GM12891 (cell line): Measurements from ENCODE around the gene SLC35G3. TPM values are rescaled to one million over a fixed set of nuclear protein-coding genes. Genes with fewer than 3 reads are reported as not detected.
"Not testable (repeated sequence)": the region's sequence is repeated elsewhere in the genome, so short reads cannot be mapped to it uniquely, and the experiment has no call there.

Source experiments
- DNase-seq: peaks from one replicate; pipeline ENCODE4 v3.0.0; 2011; ENCODE audit warnings: low spot score; ENCODE audit not compliant: insufficient read length
- FAIRE-seq: peaks from 2 replicates; lab custom pipeline; 2011; peaks lifted over from hg19 to GRCh38; lab: Jason Lieb, UNC
- PAX5 ChIP-seq: IDR thresholded peaks from 2 replicates; pipeline ENCODE4 v1.6.1; 2011; ENCODE audit warnings: low read length, moderate library complexity, mild to moderate bottlenecking; ENCODE audit not compliant: insufficient read depth, severe bottlenecking
- POLR2A ChIP-seq: IDR thresholded peaks from 2 replicates; pipeline ENCODE4 v1.6.1; 2011; ENCODE audit warnings: low read depth, low read length, control low read depth
- POLR2AphosphoS5 ChIP-seq: IDR thresholded peaks from 2 replicates; pipeline ENCODE4 v1.6.1; 2011; ENCODE audit warnings: low read depth, low read length, control low read depth
- POU2F2 ChIP-seq: IDR thresholded peaks from 2 replicates; pipeline ENCODE4 v1.6.1; 2011; ENCODE audit warnings: low read depth, mild to moderate bottlenecking, control low read depth, low read length, moderate library complexity
- SPI1 ChIP-seq: IDR thresholded peaks from 2 replicates; pipeline ENCODE4 v1.6.1; 2011; ENCODE audit warnings: low read depth, low read length, control low read depth
- TAF1 ChIP-seq: IDR thresholded peaks from 2 replicates; pipeline ENCODE4 v1.6.1; 2011; ENCODE audit warnings: low read depth, low read length, control low read depth
- polyA plus RNA-seq: library from polyadenylated mRNA; unstranded; fragments of >200 nt; gene quantifications from one replicate; pipeline ENCODE4 v1.2.1, GENCODE V29; 2012; ENCODE audit warnings: low read depth, missing spikeins, inconsistent platforms; ENCODE audit not compliant: missing spikeins

The SLC35G3 gene
- not detected for polyA plus RNA-seq

GRCh38 chr17:35194001-35194400, at the start of gene SLC35G3:
TSS of gene SLC35G3 (minus strand) at chr17:35194393. CDS start at chr17:35194307, 86 bp downstream.
- not testable (repeated sequence) for FAIRE-seq

DNA sequence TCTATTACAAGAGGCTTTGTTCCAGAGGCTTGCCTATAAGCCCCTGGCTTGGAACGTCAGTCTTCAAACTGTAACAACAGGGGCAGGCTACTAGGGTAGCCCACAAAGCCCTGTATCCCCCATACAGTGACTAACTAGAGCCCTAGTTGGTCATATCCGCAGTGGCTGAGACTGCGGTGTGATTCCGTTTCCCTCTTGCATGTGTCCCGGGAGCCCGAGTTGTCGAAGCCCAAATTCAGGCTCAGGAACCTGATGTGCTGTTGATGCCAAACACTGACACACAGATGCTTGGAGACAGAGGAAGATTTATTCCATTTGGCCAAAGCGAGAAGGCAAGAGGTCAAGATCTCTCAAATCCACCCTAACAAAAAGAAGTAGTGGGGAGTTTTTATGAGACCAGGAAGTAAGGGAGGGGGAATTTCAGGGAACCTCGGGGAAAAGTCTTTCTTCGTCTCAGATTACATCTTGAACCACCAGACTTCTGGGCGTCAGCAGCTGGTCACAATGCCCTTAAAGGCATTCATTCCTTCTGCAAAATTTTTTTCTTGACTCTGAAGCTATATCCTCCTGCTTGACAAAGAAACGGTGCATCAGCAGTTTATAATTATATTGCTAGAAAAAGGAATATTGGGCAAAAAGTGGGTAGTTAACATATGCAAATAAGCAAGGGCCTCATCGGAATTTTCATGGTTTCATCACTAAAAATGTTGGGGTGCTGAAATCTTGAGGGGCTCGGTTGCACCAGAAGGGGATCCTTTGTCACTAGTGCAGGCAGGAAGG, 49.6 kb upstream of the SLC35G3 start:
- FAIRE-seq (peak; percentile 87), DNase-seq (no peak)
- no peak for TF ChIP-seq PAX5
- TF ChIP-seq POLR2A, result peak; percentile 10; the same call in 1 of the 2 replicates
- peak; percentile 36; the same call in 1 of the 2 replicates for TF ChIP-seq POU2F2

More at GRCh38 chr17:35194001-35194400, at the start of gene SLC35G3:
- DNase-seq, result not testable (repeated sequence)

DNA sequence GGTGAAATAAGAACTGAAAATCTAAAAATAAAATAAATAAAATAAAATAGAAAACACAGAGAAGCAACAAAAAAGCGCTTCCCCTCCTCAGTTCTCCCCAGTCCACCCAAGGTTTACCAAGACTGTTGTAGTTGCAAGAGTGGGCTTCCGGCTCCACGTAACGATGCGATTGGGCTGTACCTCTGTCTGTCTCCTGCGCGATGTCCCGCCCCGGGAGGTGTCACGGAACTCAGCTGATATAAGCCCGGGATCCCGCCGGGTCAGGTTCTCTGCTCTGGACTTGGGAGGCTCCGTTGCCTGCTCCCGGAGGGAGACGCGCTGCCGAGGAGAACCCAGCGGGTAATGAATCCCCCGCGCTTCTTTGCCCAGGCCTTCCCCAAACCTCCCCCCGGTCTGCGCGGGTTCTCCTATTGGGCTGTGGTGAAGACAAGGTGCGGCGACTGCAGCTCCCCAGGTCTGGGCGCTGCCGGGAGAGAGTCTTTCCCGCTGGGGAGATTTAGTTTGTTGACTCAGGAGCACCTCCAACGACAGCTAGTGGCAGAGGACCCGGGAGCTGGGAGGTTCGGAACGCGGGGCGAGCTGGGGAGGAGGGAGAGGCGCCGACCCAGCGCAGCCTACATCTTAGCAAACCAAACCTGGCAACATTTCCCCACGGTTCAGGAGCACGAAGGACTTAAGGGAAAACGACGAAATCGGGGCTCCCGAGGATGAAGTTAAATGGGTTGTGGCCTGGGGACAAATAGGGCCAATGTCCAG, 48.8 kb upstream of the SLC35G3 start, which contains the start of gene SLFN5:
Gene SLFN5, plus strand, starts transcription at position 268 of the 756 bp plus-strand sequence. CDS start 15,619 bp downstream, outside the sequence.
- peak; percentile 79 for DNase-seq
- peak; percentile 95 for FAIRE-seq

DNA sequence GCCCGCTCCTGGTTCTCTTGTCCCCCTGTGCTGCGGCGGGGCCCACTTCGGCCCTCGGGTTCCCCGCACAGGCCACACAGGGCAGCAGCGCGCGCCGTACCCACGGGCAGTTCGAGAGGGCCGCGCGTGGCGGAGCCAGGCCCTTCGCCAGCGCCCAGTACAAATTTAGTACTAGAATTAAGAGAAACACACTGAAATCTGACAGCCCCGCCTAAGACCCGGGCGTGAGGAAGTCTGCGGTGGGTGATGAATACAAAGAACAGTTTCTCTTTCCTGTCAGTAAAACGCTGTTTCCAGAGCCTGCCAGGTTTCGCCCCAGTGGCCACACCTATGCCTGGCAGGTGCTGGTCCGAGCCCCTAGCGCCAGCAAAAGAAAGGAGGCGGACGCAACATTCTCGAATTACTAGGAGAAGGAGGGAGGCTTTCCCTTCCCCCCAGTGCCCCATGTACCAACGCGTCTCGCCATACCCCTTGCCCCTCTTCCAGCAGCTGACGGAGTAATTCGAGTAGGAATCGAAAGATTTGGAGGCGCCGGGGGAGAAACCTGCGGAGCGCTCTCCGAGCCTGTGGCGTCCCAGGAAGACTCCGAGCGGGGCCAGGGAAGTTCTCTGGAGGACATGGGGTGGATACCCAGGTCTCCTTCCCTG, 48.1 kb upstream of the SLC35G3 start:
- peak; percentile 76 for FAIRE-seq
- peak; percentile 83 for DNase-seq
- TF ChIP-seq SPI1 (peak; percentile 48), PAX5 (no peak), POU2F2 (no peak), TAF1 (no peak), POLR2AphosphoS5 (no peak)

More for the DNA sequence above, 48.8 kb upstream of the SLC35G3 start, which contains the start of gene SLFN5:
- TF ChIP-seq TAF1, result peak; percentile 68
- no peak for TF ChIP-seq SPI1
- TF ChIP-seq POLR2A, result peak; percentile 89
- peak; percentile 57; the same call in 1 of the 2 replicates for TF ChIP-seq POU2F2
- TF ChIP-seq POLR2AphosphoS5, result peak; percentile 88

DNA sequence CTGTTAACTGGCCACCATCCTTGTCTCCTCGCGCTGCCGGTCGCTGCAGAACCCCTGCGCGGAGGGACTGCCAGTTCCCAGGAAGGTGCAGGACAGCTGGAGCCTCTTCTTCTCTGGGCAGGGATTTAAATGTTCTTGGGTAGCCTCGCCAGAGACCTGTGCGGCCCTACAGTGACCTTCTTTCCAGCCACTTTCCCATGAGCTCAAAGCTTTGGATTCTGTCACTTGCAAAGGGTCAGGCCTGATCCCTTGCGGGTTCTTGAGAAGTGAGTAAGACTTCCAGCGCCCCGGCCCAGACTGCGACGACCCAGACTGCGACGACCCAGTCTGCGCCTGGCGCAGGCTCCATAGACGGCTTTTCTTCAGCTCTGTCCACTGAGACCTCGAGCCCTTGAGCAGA, 47.3 kb upstream of the SLC35G3 start:
- no peak for TF ChIP-seq POLR2AphosphoS5
- no peak for TF ChIP-seq SPI1
- no peak for TF ChIP-seq TAF1
- TF ChIP-seq POU2F2, result no peak
- TF ChIP-seq PAX5, result no peak
- TF ChIP-seq POLR2A, result no peak
- DNase-seq (no peak), FAIRE-seq (no peak)

- TF ChIP-seq SPI1 (no peak), POLR2AphosphoS5 (no peak), POU2F2 (no peak), POLR2A (no peak), PAX5 (no peak), TAF1 (no peak)
- DNase-seq (no peak), FAIRE-seq (no peak)
Observed at GRCh38 chr17:35240861-35241260, 46.7 kb upstream of the SLC35G3 start.

DNA sequence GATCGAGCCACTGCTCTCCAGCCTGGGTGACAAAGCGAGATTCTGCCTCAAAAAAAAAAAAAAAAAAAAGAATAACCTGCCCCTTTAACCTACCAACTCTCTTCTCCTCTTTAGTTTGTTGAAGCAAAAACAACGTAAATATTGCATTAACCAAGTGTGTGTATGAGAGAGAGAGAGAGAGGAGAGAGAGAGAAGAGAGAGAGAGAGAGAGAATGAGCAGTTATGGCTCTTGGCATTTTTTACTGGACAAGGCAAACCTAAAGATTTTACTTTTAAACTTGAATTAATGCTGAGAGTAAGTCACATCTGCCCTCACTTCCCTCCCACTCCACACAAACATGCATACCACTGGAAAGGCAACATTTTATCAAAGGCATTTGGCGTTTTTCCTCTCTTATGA, 45.6 kb upstream of the SLC35G3 start:
- FAIRE-seq, result no peak
- TF ChIP-seq PAX5 (no peak), TAF1 (no peak), POLR2A (no peak)

GRCh38 chr17:35238821-35239220, 44.6 kb upstream of the SLC35G3 start:
- DNase-seq, result no peak
- TF ChIP-seq POLR2AphosphoS5, result no peak
- no peak for TF ChIP-seq SPI1
- TF ChIP-seq PAX5, result no peak
- no peak for TF ChIP-seq TAF1
- no peak for TF ChIP-seq POU2F2
- TF ChIP-seq POLR2A, result no peak
- FAIRE-seq, result no peak

More for the DNA sequence above, 45.6 kb upstream of the SLC35G3 start:
- no peak for DNase-seq

DNA sequence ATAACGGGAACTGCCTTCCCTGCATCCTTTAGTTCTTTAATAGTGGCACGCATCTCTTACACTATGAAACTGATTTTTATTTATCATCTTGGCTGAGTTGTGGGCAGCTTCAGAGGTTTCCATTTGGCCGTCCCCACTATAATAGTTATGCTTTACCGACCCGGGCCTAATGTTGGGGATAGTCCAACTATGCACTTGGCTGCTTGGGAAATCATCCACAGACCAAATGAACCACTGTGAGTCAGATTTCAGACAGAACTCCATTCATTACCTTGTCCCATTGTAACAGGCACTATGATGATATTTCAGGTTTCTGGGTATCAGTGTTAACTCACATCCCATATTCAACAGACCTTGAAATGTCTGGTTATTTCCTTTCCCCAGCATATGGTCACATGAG, 42.6 kb upstream of the SLC35G3 start:
- no peak for FAIRE-seq
- DNase-seq, result no peak
- TF ChIP-seq TAF1 (no peak), SPI1 (no peak), POU2F2 (no peak), PAX5 (no peak), POLR2AphosphoS5 (no peak), POLR2A (no peak)
